ENCODE results near the gene CELA3B.
"Not testable (repeated sequence)": the region's sequence is repeated elsewhere in the genome, so short reads cannot be mapped to it uniquely, and the experiment has no call there.

The CELA3B gene

GRCh38 chr1:21946836-21947587, 29.8 kb upstream of the CELA3B start:
- no peak for DNase-seq

GRCh38 chr1:21950734-21951133, 26.1 kb upstream of the CELA3B start:
- no peak for DNase-seq

- DNase-seq: no peak
Observed at GRCh38 chr1:21951226-21951870, 25.5 kb upstream of the CELA3B start.

GRCh38 chr1:21952786-21953520, 23.9 kb upstream of the CELA3B start:
- DNase-seq: no peak

GRCh38 chr1:21955058-21955457, 21.8 kb upstream of the CELA3B start:
- no peak for DNase-seq

- DNase-seq: no peak
Observed at GRCh38 chr1:21955501-21956281, 21.1 kb upstream of the CELA3B start.

- DNase-seq: peak; percentile 37 to 78 (median 70)
Observed at GRCh38 chr1:21956720-21957552, 19.9 kb upstream of the CELA3B start.

- no peak for DNase-seq
Observed at GRCh38 chr1:21961337-21961736, 15.5 kb upstream of the CELA3B start.

- DNase-seq: no peak
Observed at GRCh38 chr1:21961799-21962198, 15.0 kb upstream of the CELA3B start.

- peak; percentile 59 to 85 (median 76) for DNase-seq
Observed at GRCh38 chr1:21963477-21964217, 13.2 kb upstream of the CELA3B start.

GRCh38 chr1:21966247-21967000, 10.4 kb upstream of the CELA3B start:
- no peak for DNase-seq

GRCh38 chr1:21967216-21967615, 9.6 kb upstream of the CELA3B start:
- DNase-seq: not testable (repeated sequence)

- not testable (repeated sequence) for DNase-seq
Observed at GRCh38 chr1:21969066-21969465, 7.8 kb upstream of the CELA3B start.

- DNase-seq: not testable (repeated sequence)
Observed at GRCh38 chr1:21970523-21970922, 6.3 kb upstream of the CELA3B start.

- not testable (repeated sequence) for DNase-seq
Observed at GRCh38 chr1:21972973-21973441, 3.8 kb upstream of the CELA3B start.

GRCh38 chr1:21973948-21974347, 2.9 kb upstream of the CELA3B start:
- DNase-seq: not testable (repeated sequence)

GRCh38 chr1:21974699-21975098, 2.1 kb upstream of the CELA3B start:
- not testable (repeated sequence) for DNase-seq

GRCh38 chr1:21975296-21975695, 1.5 kb upstream of the CELA3B start:
- not testable (repeated sequence) for DNase-seq

- not testable (repeated sequence) for DNase-seq
Observed at GRCh38 chr1:21978209-21978608, 1.4 kb downstream of the CELA3B start.

GRCh38 chr1:21980515-21981220, 3.8 kb downstream of the CELA3B start:
- not testable (repeated sequence) for DNase-seq
